Endodermal cell (in vitro differentiated cells): ENCODE results near the gene PLEKHM1. TPM values are rescaled to one million over a fixed set of nuclear protein-coding genes. Genes with fewer than 3 reads are reported as not detected.
A peak's percentile ranks its signal among the peaks of the same experiment; 100 is the strongest.

ENCODE experiments used
- DNase-seq: peaks from one replicate; pipeline ENCODE4 v3.0.0-alpha.2; 2017
- H3K27ac ChIP-seq: 2 replicates; pipeline ENCODE4 v1.5.1; 2013; ENCODE audit warnings: mild to moderate bottlenecking, low read depth, low read length, moderate library complexity
- H3K27me3 ChIP-seq: 2 replicates; pipeline ENCODE4 v1.6.1; 2013; ENCODE audit warnings: mild to moderate bottlenecking, low read length, moderate library complexity; ENCODE audit not compliant: insufficient read depth, control insufficient read depth, poor library complexity, severe bottlenecking
- H3K36me3 ChIP-seq: 2 replicates; pipeline ENCODE4 v1.7.0; 2013; ENCODE audit warnings: mild to moderate bottlenecking, low read length, moderate library complexity; ENCODE audit not compliant: control insufficient read depth, insufficient read depth
- H3K4me1 ChIP-seq: one replicate; pipeline ENCODE4 v1.7.0; 2013; ENCODE audit warnings: low read length; ENCODE audit not compliant: control insufficient read depth, insufficient read depth
- H3K4me3 ChIP-seq: 2 replicates; pipeline ENCODE4 v1.5.1; 2013; ENCODE audit warnings: mild to moderate bottlenecking, low read length, moderate library complexity
- H3K9ac ChIP-seq: 2 replicates; pipeline ENCODE4 v1.6.1; 2013; ENCODE audit warnings: mild to moderate bottlenecking, low read length, moderate library complexity; ENCODE audit not compliant: poor library complexity, severe bottlenecking; ENCODE audit errors: extremely low read depth
- H3K9me3 ChIP-seq: 2 replicates; pipeline ENCODE4 v1.6.1; 2013; ENCODE audit warnings: mild to moderate bottlenecking, low read length, moderate library complexity; ENCODE audit not compliant: control insufficient read depth
- H3K27ac Mint-ChIP-seq: 2 replicates; pipeline ENCODE4 v1.8.0; 2020; ENCODE audit warnings: mixed read lengths
- H3K27me3 Mint-ChIP-seq: 2 replicates; pipeline ENCODE4 v1.8.0; 2021; ENCODE audit warnings: mild to moderate bottlenecking, mixed read lengths; ENCODE audit not compliant: insufficient read depth
- H3K36me3 Mint-ChIP-seq: 2 replicates; pipeline ENCODE4 v1.8.0; 2020; ENCODE audit warnings: low read depth, mixed read lengths
- H3K4me1 Mint-ChIP-seq: 2 replicates; pipeline ENCODE4 v1.8.0; 2020; ENCODE audit warnings: mixed read lengths
- H3K4me3 Mint-ChIP-seq: 2 replicates; pipeline ENCODE4 v1.8.0; 2020; ENCODE audit warnings: mild to moderate bottlenecking, moderate library complexity, mixed read lengths
- H3K9me3 Mint-ChIP-seq: 2 replicates; pipeline ENCODE4 v1.8.0; 2020; ENCODE audit warnings: mild to moderate bottlenecking, mixed read lengths
- WGBS, 2 experiments: methylation state at CpG; one replicate each; pipeline versions ENCODE4 v1.1.5 to v1.1.7; 2013; ENCODE audit warnings: missing lambda C conversion rate in 2 of 2, mixed read lengths in 1 of 2; ENCODE audit not compliant: insufficient coverage in 1 of 2, insufficient read length in 1 of 2; 5-methylcytosine and 5-hydroxymethylcytosine counted together
- total RNA-seq, 2 donors: library from RNA; stranded (reverse); fragmentation: NEBNext Ultra II Directional in 1 of 2; extraction: Animal tissue kit (Norgen Biotek cat#: 25700) in 1 of 2; gene quantifications; 2 replicates in 1 of 2; 3 replicates in 1 of 2; pipeline ENCODE4 v1.2.1, GENCODE V29; 2021
- TF ChIP-seq, protein P1 (sequence below): fragments of 200-600 bp; sonication (generic); conservative IDR thresholded peaks from 2 replicates; pipeline ENCODE4 v1.5.0; 2021; ENCODE audit warnings: antibody characterized with exemption, mild to moderate bottlenecking

Gene PLEKHM1
- total RNA-seq, 2 donors from 2014 or later: 18.4 to 29.8 TPM

DNA sequence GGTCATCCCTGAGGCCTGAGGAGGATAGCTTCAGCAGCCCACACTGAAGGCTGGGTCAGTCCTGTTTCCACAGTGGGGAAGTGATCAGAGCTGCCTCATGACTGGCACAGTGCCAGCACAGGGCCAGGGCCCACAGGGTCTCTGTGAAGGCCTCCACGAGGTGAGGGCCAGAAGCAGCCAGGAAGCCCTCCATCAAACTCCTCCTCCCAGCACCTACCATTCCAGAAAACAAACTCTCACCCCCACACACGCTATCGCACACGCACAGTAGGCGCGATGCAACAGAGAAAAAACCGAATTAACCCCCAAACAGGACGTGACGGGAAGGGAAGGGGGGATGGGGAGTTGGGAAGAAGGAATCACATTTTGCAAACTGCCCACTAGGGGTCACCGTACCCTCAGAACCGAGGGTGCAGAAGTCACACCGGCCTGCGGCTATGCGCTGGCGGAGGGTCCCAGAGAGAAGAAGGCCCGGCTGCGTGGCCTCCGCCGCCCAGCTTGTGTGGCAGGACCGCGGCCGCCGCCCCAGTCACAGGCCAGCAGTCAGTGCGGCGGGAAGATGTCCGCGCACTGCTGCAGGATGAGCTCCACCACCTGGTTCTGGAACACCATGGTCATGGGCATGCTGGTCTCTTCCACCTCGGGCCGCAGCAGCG is 95.5 kb downstream of the PLEKHM1 start:
- WGBS, 2 experiments: 30 to 43% methylated on average over 10 to 24 of the region's 30 CpGs
- Histone ChIP-seq H3K4me1 (no peaks in the 10 kb centered on the region), H3K27ac (no peak overlapping the region), H3K4me3 (no peak overlapping the region), H3K27me3 (no peaks in the 10 kb centered on the region), H3K9me3 (no peaks in the 10 kb centered on the region), H3K9ac (no peak overlapping the region), H3K36me3 (no peaks in the 10 kb centered on the region)
- TF ChIP-seq, protein P1, sequence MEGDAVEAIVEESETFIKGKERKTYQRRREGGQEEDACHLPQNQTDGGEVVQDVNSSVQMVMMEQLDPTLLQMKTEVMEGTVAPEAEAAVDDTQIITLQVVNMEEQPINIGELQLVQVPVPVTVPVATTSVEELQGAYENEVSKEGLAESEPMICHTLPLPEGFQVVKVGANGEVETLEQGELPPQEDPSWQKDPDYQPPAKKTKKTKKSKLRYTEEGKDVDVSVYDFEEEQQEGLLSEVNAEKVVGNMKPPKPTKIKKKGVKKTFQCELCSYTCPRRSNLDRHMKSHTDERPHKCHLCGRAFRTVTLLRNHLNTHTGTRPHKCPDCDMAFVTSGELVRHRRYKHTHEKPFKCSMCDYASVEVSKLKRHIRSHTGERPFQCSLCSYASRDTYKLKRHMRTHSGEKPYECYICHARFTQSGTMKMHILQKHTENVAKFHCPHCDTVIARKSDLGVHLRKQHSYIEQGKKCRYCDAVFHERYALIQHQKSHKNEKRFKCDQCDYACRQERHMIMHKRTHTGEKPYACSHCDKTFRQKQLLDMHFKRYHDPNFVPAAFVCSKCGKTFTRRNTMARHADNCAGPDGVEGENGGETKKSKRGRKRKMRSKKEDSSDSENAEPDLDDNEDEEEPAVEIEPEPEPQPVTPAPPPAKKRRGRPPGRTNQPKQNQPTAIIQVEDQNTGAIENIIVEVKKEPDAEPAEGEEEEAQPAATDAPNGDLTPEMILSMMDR: peak; percentile 93
- peaks cover 2% of the 10 kb centered on the region for H3K4me1 Mint-ChIP-seq
- no peak overlapping the region for H3K4me3 Mint-ChIP-seq
- peak; percentile 98 for DNase-seq
- peaks cover 13% of the 10 kb centered on the region for H3K27me3 Mint-ChIP-seq
- peaks cover 26% of the 10 kb centered on the region for H3K36me3 Mint-ChIP-seq
- peak overlapping the region; percentile 81 for H3K27ac Mint-ChIP-seq
- H3K9me3 Mint-ChIP-seq: peaks cover 4% of the 10 kb centered on the region

DNA sequence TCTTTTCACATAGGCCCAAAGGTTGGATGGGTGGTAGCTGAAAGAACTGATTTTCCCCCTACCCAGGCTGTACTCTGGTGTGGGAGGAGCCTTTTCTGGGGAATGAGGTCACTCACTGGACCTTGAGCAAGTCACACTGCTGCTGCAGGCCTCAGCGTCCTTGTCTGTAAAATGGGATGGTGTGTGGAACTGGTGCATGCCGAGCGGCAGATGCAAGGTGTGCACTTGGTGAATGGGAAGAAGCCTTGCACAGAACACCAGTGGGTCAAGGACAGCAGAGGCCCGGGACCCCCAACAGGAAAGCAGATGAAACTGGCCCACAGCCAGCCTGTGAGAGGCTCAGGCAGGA is 96.0 kb downstream of the PLEKHM1 start:
- WGBS, 2 experiments: 93 to 100% methylated on average over 1 to 4 of the region's 4 CpGs
- H3K36me3 ChIP-seq: no peaks in the 10 kb centered on the region
- peaks cover 15% of the 10 kb centered on the region for H3K27me3 Mint-ChIP-seq
- H3K4me3 ChIP-seq: no peak overlapping the region
- no peak overlapping the region for H3K9ac ChIP-seq
- no peak for DNase-seq
- H3K27ac ChIP-seq: no peak overlapping the region
- H3K9me3 ChIP-seq: no peaks in the 10 kb centered on the region
- no peaks in the 10 kb centered on the region for H3K27me3 ChIP-seq
- no peak overlapping the region for H3K27ac Mint-ChIP-seq
- H3K4me1 ChIP-seq: no peaks in the 10 kb centered on the region
- H3K4me1 Mint-ChIP-seq: peaks cover 2% of the 10 kb centered on the region
- H3K9me3 Mint-ChIP-seq: peaks cover 4% of the 10 kb centered on the region
- TF ChIP-seq, protein P1: no peak
- H3K36me3 Mint-ChIP-seq: peaks cover 24% of the 10 kb centered on the region
- H3K4me3 Mint-ChIP-seq: no peak overlapping the region

DNA sequence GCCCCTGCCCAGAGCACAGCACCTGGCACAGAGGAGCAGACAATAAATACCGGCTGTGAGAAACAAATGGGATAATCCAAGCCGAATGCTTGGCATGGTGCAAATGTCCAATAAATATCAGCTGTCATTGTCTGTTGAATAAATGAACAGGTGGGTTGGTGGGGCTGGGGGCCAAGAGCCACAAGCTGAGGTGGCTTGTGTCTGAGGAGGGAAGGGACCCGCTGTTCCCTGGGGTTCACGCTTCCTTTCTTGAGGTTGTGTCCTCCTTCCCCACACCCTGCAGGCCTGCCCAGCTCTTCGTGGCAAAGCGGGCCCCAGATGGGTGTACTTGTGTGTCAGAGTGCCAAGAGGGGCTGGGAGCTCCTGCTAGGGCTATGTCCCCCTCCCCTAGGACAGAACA is 96.4 kb downstream of the PLEKHM1 start:
- Histone ChIP-seq H3K27me3 (no peaks in the 10 kb centered on the region), H3K9ac (no peak overlapping the region), H3K4me1 (no peaks in the 10 kb centered on the region), H3K9me3 (no peaks in the 10 kb centered on the region), H3K4me3 (no peak overlapping the region), H3K36me3 (no peaks in the 10 kb centered on the region), H3K27ac (no peak overlapping the region)
- Mint-ChIP-seq H3K27ac (no peak overlapping the region), H3K36me3 (peaks cover 23% of the 10 kb centered on the region), H3K9me3 (peaks cover 4% of the 10 kb centered on the region), H3K4me3 (no peak overlapping the region), H3K4me1 (peaks cover 2% of the 10 kb centered on the region), H3K27me3 (peaks cover 17% of the 10 kb centered on the region)
- TF ChIP-seq, protein P1: no peak
- DNase-seq: no peak
- WGBS, 2 experiments: 95% methylated on average over 2 to 6 of the region's 6 CpGs
